ENCODE results near the gene PCBP2.
A peak's percentile ranks its signal among the peaks of the same experiment; 100 is the strongest.

Gene PCBP2

DNA sequence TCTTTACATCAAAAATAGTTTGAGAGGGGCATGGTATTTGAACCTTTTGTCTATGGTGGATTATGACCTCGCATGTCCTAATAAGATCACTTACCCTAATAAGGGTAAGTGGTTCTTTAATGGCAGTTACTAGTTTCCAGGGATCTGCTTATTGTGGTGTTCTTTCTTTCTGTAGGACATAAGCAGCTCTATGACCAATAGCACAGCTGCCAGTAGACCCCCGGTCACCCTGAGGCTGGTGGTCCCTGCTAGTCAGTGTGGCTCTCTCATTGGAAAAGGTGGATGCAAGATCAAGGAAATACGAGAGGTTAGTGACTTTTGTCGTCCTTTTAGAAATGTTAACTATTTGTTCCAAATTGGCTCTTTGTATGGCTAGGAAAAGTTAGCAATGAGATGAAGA lies 7.2 kb downstream of the PCBP2 start:
- H4K91ac ChIP-seq (ENCODE audit: low read depth, low read length): no peak overlapping the region
- no peaks in the 10 kb centered on the region for H3K9me3 ChIP-seq (ENCODE audit: insufficient read depth, low read depth, low read length)
- no peak overlapping the region for H2BK5ac ChIP-seq (ENCODE audit: low read depth, low read length, poor library complexity)
- no CpG with 5 or more reads among the region's 4 CpGs for WGBS (ENCODE audit: extremely low coverage, insufficient coverage, insufficient read length)
- no peak overlapping the region for H3K9ac ChIP-seq (ENCODE audit: low read length)
- H3K23ac ChIP-seq (ENCODE audit: low read length): no peak overlapping the region
- no peaks in the 10 kb centered on the region for H3K4me1 ChIP-seq (ENCODE audit: control insufficient read depth in 1 of 2, insufficient read depth in 2 of 2, low read length in 2 of 2)
- H4K12ac ChIP-seq (ENCODE audit: low read depth, low read length): no peak overlapping the region
- H2AK5ac ChIP-seq (ENCODE audit: low read length): no peak overlapping the region
- H3K36me3 ChIP-seq (ENCODE audit: control insufficient read depth in 1 of 2, insufficient read depth in 2 of 2, low read length in 2 of 2): peaks cover 50 to 77% of the 10 kb centered on the region in 2 experiments
- no peak overlapping the region for H3K14ac ChIP-seq (ENCODE audit: low read length)
- no peak overlapping the region for H3K27ac ChIP-seq (ENCODE audit: low read depth, low read length)
- no peak overlapping the region for H3K4ac ChIP-seq (ENCODE audit: low read depth, low read length)
- H3K79me1 ChIP-seq (ENCODE audit: low read length): no peaks in the 10 kb centered on the region
- H4K8ac ChIP-seq (ENCODE audit: low read depth, low read length): no peak overlapping the region
- no peak overlapping the region for H3K18ac ChIP-seq (ENCODE audit: low read length)
- no peak overlapping the region for H2AFZ ChIP-seq (ENCODE audit: insufficient read depth, low read length, poor library complexity)
- H3K4me2 ChIP-seq (ENCODE audit: low read length): no peak overlapping the region
- H2BK120ac ChIP-seq (ENCODE audit: insufficient read depth, low read length, poor library complexity): no peak overlapping the region
- H3K27me3 ChIP-seq (ENCODE audit: insufficient read depth, low read length): no peaks in the 10 kb centered on the region
- no peak for DNase-seq
- no peak overlapping the region for H2BK12ac ChIP-seq (ENCODE audit: low read length)
- H3K79me2 ChIP-seq (ENCODE audit: control insufficient read depth, insufficient read depth, low read length, poor library complexity): peaks cover 5% of the 10 kb centered on the region
- no peak overlapping the region for H3K4me3 ChIP-seq (ENCODE audit: low read depth, low read length)

DNA sequence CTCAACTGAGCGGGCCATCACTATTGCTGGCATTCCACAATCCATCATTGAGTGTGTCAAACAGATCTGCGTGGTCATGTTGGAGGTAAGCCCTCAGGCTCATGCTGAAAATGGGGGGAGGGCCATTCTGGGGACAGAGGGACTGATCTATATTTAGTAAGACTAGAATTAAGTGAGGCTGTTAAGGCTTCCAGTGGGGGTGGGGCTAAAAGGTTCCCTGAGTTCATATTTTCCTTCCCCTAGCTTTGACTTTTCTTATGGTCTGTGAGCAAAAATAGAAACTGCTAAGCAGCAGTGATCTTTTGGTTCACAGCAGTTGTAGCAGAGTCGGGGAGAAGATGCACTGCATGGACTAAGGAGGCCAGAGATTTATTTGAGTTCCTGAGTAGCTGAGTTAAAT lies 9.2 kb downstream of the PCBP2 start:
- DNase-seq: no peak
- H3K18ac ChIP-seq (ENCODE audit: low read length): peak overlapping the region; percentile 9
- no peak overlapping the region for H3K4me2 ChIP-seq (ENCODE audit: low read length)
- no peak overlapping the region for H2BK5ac ChIP-seq (ENCODE audit: low read depth, low read length, poor library complexity)
- H2BK12ac ChIP-seq (ENCODE audit: low read length): no peak overlapping the region
- H4K91ac ChIP-seq (ENCODE audit: low read depth, low read length): no peak overlapping the region
- no peak overlapping the region for H4K12ac ChIP-seq (ENCODE audit: low read depth, low read length)
- H3K27ac ChIP-seq (ENCODE audit: low read depth, low read length): no peak overlapping the region
- H3K79me1 ChIP-seq (ENCODE audit: low read length): no peaks in the 10 kb centered on the region
- H2BK120ac ChIP-seq (ENCODE audit: insufficient read depth, low read length, poor library complexity): no peak overlapping the region
- no peak overlapping the region for H4K8ac ChIP-seq (ENCODE audit: low read depth, low read length)
- H3K4me1 ChIP-seq (ENCODE audit: control insufficient read depth in 1 of 2, insufficient read depth in 2 of 2, low read length in 2 of 2): no peaks in the 10 kb centered on the region
- H3K4me3 ChIP-seq (ENCODE audit: low read depth, low read length): no peak overlapping the region
- no peak overlapping the region for H3K9ac ChIP-seq (ENCODE audit: low read length)
- H3K23ac ChIP-seq (ENCODE audit: low read length): no peak overlapping the region
- H3K36me3 ChIP-seq (ENCODE audit: control insufficient read depth in 1 of 2, insufficient read depth in 2 of 2, low read length in 2 of 2): peaks cover 52 to 81% of the 10 kb centered on the region in 2 experiments
- H3K27me3 ChIP-seq (ENCODE audit: insufficient read depth, low read length): no peaks in the 10 kb centered on the region
- no CpG with 5 or more reads among the region's 3 CpGs for WGBS (ENCODE audit: extremely low coverage, insufficient coverage, insufficient read length)
- H2AK5ac ChIP-seq (ENCODE audit: low read length): no peak overlapping the region
- H3K9me3 ChIP-seq (ENCODE audit: insufficient read depth, low read depth, low read length): no peaks in the 10 kb centered on the region
- peak overlapping the region; percentile 4 for H3K4ac ChIP-seq (ENCODE audit: low read depth, low read length)
- H3K79me2 ChIP-seq (ENCODE audit: control insufficient read depth, insufficient read depth, low read length, poor library complexity): peaks cover 2% of the 10 kb centered on the region
- no peak overlapping the region for H3K14ac ChIP-seq (ENCODE audit: low read length)
- no peak overlapping the region for H2AFZ ChIP-seq (ENCODE audit: insufficient read depth, low read length, poor library complexity)

DNA sequence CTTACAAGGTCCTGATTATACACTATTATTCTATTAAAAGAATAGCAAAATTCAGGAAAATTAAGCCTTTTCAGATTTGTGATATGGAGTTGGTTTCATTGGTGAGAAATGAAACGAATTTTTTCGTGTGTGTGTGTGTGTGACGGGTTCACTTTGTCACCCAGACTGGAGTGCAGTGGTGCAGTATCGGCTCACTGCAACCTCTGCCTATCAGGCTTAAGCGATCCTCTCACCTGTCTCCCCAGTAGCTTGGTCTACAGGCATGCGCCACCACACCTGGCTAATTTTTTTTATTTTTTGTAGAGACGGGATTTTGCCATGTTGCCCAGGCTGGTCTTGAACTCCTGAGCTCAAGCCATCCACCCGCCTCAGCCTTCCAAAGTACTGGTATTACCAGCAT lies 9.7 kb downstream of the PCBP2 start:
- Histone ChIP-seq H4K91ac (ENCODE audit: low read depth, low read length) (no peak overlapping the region), H3K4me2 (ENCODE audit: low read length) (no peak overlapping the region), H3K79me2 (ENCODE audit: control insufficient read depth, insufficient read depth, low read length, poor library complexity) (peaks cover 2% of the 10 kb centered on the region), H3K36me3 (ENCODE audit: control insufficient read depth in 1 of 2, insufficient read depth in 2 of 2, low read length in 2 of 2) (peaks cover 50 to 84% of the 10 kb centered on the region in 2 experiments), H2AFZ (ENCODE audit: insufficient read depth, low read length, poor library complexity) (no peak overlapping the region), H3K4me1 (ENCODE audit: control insufficient read depth in 1 of 2, insufficient read depth in 2 of 2, low read length in 2 of 2) (no peaks in the 10 kb centered on the region), H3K4me3 (ENCODE audit: low read depth, low read length) (no peak overlapping the region), H2BK5ac (ENCODE audit: low read depth, low read length, poor library complexity) (no peak overlapping the region), H3K27ac (ENCODE audit: low read depth, low read length) (no peak overlapping the region), H2AK5ac (ENCODE audit: low read length) (no peak overlapping the region), H2BK12ac (ENCODE audit: low read length) (no peak overlapping the region), H3K14ac (ENCODE audit: low read length) (no peak overlapping the region), H3K9me3 (ENCODE audit: insufficient read depth, low read depth, low read length) (no peaks in the 10 kb centered on the region), H3K18ac (ENCODE audit: low read length) (no peak overlapping the region), H3K23ac (ENCODE audit: low read length) (no peak overlapping the region), H3K79me1 (ENCODE audit: low read length) (no peaks in the 10 kb centered on the region), H2BK120ac (ENCODE audit: insufficient read depth, low read length, poor library complexity) (no peak overlapping the region), H4K8ac (ENCODE audit: low read depth, low read length) (no peak overlapping the region), H3K27me3 (ENCODE audit: insufficient read depth, low read length) (no peaks in the 10 kb centered on the region), H4K12ac (ENCODE audit: low read depth, low read length) (no peak overlapping the region), H3K4ac (ENCODE audit: low read depth, low read length) (no peak overlapping the region), H3K9ac (ENCODE audit: low read length) (no peak overlapping the region)
- 100% methylated on average over 2 of the region's 8 CpGs for WGBS (ENCODE audit: extremely low coverage, insufficient coverage, insufficient read length)
- no peak for DNase-seq

DNA sequence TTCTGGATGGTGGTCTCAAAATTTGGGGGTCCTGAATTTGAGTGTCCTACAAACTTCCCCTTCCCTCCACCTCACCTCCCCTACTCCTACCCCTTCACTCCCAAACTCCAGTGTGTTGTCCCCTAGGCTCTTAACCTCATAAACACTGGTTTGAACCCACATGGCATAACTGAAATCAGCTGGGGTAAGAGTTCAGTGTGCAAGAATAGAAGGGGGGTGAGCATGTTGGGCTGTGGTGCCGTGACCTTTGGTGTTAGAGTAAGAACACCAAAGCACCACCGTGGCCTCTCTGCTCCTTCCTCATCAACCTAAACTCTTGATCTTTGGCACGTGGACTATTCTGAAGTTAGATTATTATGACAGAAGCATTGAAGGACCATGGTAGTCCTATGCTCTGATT lies 11.0 kb downstream of the PCBP2 start:
- no peak overlapping the region for H2AFZ ChIP-seq (ENCODE audit: insufficient read depth, low read length, poor library complexity)
- H3K4me1 ChIP-seq (ENCODE audit: control insufficient read depth in 1 of 2, insufficient read depth in 2 of 2, low read length in 2 of 2): no peaks in the 10 kb centered on the region
- no peak overlapping the region for H2BK5ac ChIP-seq (ENCODE audit: low read depth, low read length, poor library complexity)
- H4K8ac ChIP-seq (ENCODE audit: low read depth, low read length): no peak overlapping the region
- no peaks in the 10 kb centered on the region for H3K79me1 ChIP-seq (ENCODE audit: low read length)
- no peak overlapping the region for H2BK12ac ChIP-seq (ENCODE audit: low read length)
- H2AK5ac ChIP-seq (ENCODE audit: low read length): no peak overlapping the region
- H4K12ac ChIP-seq (ENCODE audit: low read depth, low read length): no peak overlapping the region
- no peak overlapping the region for H3K4me3 ChIP-seq (ENCODE audit: low read depth, low read length)
- H3K9me3 ChIP-seq (ENCODE audit: insufficient read depth, low read depth, low read length): no peaks in the 10 kb centered on the region
- H3K79me2 ChIP-seq (ENCODE audit: control insufficient read depth, insufficient read depth, low read length, poor library complexity): peaks cover 2% of the 10 kb centered on the region
- no peak overlapping the region for H3K9ac ChIP-seq (ENCODE audit: low read length)
- H3K4me2 ChIP-seq (ENCODE audit: low read length): no peak overlapping the region
- H3K23ac ChIP-seq (ENCODE audit: low read length): no peak overlapping the region
- WGBS (ENCODE audit: extremely low coverage, insufficient coverage, insufficient read length): no CpG with 5 or more reads among the region's 3 CpGs
- no peak overlapping the region for H3K27ac ChIP-seq (ENCODE audit: low read depth, low read length)
- peak overlapping the region; percentile 6 for H3K18ac ChIP-seq (ENCODE audit: low read length)
- no peak overlapping the region for H3K14ac ChIP-seq (ENCODE audit: low read length)
- no peak overlapping the region for H4K91ac ChIP-seq (ENCODE audit: low read depth, low read length)
- no peaks in the 10 kb centered on the region for H3K27me3 ChIP-seq (ENCODE audit: insufficient read depth, low read length)
- DNase-seq: no peak
- peaks cover 52 to 84% of the 10 kb centered on the region in 2 experiments for H3K36me3 ChIP-seq (ENCODE audit: control insufficient read depth in 1 of 2, insufficient read depth in 2 of 2, low read length in 2 of 2)
- no peak overlapping the region for H3K4ac ChIP-seq (ENCODE audit: low read depth, low read length)
- H2BK120ac ChIP-seq (ENCODE audit: insufficient read depth, low read length, poor library complexity): no peak overlapping the region

Measured in trophoblast cell (in vitro differentiated cells and primary cell).